Astrocyte of the spinal cord (primary cell): ENCODE results near the gene PRKAA2.

Experiments
- DNase-seq: peaks from one replicate; pipeline ENCODE4 v3.0.0; 2011; ENCODE audit warnings: low read depth, low spot score
- H3K4me3 ChIP-seq: 2 replicates; pipeline ENCODE4 v1.5.1; 2011; ENCODE audit warnings: low read depth, mild to moderate bottlenecking, low read length, moderate library complexity
- in situ Hi-C: cut with HindIII; loops from 2 replicates; pipeline ENCODE4 v1.10.0; 2017; ENCODE audit warnings: low sequenced_read_pairs
- TF ChIP-seq, protein P1 (sequence below): IDR thresholded peaks from 2 replicates; pipeline ENCODE4 v1.5.1; 2012; ENCODE audit warnings: low read depth, mild to moderate bottlenecking, low read length, inconsistent platforms

Gene PRKAA2

DNA sequence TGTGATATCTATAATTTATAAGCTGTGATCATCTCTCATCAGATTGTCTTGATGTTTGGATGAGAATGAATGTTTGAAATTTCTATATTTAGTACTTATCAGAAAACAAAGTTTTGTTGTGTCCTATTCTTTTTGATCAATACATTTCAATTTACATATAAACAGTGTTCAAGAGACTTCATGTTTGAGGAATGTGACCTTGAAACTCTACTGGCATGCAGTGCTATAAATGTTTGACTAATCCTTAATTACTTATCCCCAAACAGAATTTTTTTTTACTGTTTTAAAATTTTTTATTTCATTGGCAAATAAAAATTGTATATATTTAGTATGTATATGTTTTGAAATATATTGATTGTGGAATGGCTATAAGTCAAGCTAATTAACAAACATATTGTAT, 1.5 kb upstream of the PRKAA2 start:
- DNase-seq, result no peak
- TF ChIP-seq, protein P1, sequence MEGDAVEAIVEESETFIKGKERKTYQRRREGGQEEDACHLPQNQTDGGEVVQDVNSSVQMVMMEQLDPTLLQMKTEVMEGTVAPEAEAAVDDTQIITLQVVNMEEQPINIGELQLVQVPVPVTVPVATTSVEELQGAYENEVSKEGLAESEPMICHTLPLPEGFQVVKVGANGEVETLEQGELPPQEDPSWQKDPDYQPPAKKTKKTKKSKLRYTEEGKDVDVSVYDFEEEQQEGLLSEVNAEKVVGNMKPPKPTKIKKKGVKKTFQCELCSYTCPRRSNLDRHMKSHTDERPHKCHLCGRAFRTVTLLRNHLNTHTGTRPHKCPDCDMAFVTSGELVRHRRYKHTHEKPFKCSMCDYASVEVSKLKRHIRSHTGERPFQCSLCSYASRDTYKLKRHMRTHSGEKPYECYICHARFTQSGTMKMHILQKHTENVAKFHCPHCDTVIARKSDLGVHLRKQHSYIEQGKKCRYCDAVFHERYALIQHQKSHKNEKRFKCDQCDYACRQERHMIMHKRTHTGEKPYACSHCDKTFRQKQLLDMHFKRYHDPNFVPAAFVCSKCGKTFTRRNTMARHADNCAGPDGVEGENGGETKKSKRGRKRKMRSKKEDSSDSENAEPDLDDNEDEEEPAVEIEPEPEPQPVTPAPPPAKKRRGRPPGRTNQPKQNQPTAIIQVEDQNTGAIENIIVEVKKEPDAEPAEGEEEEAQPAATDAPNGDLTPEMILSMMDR, result no peak
- in situ Hi-C loops, result no loop called here
- no peak overlapping the region for H3K4me3 ChIP-seq

GRCh38 chr1:56644064-56644918, 823 bp upstream of the PRKAA2 start:
- TF ChIP-seq, protein P1, result no peak
- in situ Hi-C loops, result no loop called here
- peak; percentile 19 for DNase-seq
- peak overlapping the region; percentile 63 for H3K4me3 ChIP-seq

DNA sequence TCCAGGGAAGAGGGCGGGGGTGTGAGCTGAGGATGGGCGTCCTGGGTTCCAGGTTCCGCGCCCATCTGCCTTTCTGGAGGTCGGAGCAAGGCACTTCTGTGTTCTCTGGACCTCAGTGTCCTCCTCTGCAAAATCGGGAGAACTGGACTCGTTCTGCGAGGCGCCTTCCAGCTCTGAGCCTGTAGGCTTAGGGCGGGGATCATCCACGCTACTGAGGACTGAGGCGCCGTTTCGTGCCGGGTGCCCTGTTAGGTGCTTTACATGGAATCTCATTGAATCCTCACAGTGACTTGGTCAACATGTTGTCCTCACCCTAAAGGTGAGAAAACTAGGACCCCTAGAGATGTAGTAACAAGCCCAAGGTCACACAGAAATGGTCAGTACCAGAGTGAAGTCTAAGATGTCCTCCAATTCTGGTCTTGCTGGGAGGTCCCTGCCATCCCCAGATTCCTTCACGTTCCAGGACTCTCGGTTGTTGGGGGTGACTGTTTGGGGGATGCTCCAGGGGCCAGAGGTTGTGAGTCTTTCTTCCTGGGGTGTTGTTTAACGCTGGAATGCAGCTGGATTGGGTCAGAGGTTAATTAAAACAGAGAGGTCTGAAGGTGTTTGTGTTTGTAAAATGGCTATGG, 677 bp downstream of the PRKAA2 start:
- DNase-seq, result peak; percentile 20
- H3K4me3 ChIP-seq, result peak overlapping the region; percentile 63

DNA sequence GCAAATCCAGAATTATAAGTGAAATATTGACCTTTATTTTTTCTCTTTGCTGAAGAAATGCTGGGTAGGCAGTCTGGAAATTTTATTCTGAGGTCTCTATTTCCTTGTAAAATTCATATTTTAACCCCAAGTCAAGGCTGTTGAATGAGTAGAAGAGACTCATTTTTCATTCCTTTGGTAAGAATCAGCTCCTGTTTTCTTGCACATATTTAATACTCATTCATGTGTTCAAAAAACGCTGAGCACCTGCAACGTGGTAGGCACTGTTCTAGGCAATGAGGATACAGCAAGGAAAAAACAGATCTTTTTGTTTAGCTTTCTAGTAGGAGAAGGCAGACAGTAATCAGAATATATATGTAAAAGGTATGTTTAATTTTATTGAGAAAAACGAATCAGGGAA, 1.5 kb downstream of the PRKAA2 start:
- no peak for DNase-seq
- in situ Hi-C loops, result no loop called here
- TF ChIP-seq, protein P1, result no peak
- H3K4me3 ChIP-seq, result no peak overlapping the region

More for the DNA sequence above, 677 bp downstream of the PRKAA2 start:
- TF ChIP-seq, protein P1, result no peak
- in situ Hi-C loops, result no loop called here

DNA sequence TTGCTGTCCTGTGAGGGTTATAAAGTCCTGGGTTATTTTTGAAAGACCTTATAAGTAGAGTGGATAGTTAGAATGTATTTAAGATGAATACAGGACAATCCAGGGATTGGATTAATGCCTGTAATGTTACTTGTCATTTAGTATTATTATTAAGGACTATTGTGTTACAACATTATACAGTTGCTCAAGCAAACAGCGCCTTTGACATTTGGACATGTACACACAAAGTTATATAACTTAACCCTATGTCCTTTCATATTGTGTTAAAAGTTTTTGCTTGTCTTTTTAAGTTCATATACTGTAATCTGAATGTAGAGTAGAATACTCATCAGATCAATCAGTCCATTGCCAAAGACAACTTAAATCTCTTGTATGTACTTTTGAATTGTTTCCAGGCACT, 2.0 kb downstream of the PRKAA2 start:
- in situ Hi-C loops, result no loop called here
- H3K4me3 ChIP-seq, result no peak overlapping the region
- TF ChIP-seq, protein P1, result no peak
- no peak for DNase-seq

DNA sequence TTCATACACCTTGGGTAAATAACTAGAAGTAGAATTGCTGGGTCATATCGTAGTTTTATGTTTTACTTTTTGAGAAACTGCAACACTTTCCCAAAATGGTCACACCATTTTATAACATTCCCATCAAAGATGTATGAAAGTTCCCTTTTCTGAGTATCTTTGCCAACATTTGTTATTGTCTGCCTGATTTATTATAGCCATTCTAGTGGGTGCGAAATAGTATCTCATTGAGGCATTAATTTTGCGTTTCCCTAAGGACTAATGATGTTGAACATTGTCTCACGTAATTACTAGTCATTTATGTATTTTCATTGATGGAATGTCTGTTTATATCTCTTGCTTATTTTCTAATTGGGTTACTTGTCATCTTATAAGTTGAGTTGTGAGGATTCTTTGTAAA, 3.4 kb downstream of the PRKAA2 start:
- DNase-seq, result no peak
- in situ Hi-C loops, result no loop called here
- H3K4me3 ChIP-seq, result no peak overlapping the region
- TF ChIP-seq, protein P1, result no peak
